ENCODE data around the gene TFIP11.

- TF ChIP-seq POLR2AphosphoS5 (IDR thresholded peaks at IDR 0.05; ENCODE audit: low read depth) (no peak), GABPA (IDR thresholded peaks at IDR 0.05; ENCODE audit: low read depth) (no peak), SPI1 (IDR thresholded peaks at IDR 0.05; ENCODE audit: borderline replicate concordance, low read depth) (no peak)
- TF ChIP-seq, protein P1, sequence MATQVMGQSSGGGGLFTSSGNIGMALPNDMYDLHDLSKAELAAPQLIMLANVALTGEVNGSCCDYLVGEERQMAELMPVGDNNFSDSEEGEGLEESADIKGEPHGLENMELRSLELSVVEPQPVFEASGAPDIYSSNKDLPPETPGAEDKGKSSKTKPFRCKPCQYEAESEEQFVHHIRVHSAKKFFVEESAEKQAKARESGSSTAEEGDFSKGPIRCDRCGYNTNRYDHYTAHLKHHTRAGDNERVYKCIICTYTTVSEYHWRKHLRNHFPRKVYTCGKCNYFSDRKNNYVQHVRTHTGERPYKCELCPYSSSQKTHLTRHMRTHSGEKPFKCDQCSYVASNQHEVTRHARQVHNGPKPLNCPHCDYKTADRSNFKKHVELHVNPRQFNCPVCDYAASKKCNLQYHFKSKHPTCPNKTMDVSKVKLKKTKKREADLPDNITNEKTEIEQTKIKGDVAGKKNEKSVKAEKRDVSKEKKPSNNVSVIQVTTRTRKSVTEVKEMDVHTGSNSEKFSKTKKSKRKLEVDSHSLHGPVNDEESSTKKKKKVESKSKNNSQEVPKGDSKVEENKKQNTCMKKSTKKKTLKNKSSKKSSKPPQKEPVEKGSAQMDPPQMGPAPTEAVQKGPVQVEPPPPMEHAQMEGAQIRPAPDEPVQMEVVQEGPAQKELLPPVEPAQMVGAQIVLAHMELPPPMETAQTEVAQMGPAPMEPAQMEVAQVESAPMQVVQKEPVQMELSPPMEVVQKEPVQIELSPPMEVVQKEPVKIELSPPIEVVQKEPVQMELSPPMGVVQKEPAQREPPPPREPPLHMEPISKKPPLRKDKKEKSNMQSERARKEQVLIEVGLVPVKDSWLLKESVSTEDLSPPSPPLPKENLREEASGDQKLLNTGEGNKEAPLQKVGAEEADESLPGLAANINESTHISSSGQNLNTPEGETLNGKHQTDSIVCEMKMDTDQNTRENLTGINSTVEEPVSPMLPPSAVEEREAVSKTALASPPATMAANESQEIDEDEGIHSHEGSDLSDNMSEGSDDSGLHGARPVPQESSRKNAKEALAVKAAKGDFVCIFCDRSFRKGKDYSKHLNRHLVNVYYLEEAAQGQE (IDR thresholded peaks at IDR 0.05; ENCODE audit: insufficient replicate concordance, low read depth), result no peak
- TF ChIP-seq, protein P2, sequence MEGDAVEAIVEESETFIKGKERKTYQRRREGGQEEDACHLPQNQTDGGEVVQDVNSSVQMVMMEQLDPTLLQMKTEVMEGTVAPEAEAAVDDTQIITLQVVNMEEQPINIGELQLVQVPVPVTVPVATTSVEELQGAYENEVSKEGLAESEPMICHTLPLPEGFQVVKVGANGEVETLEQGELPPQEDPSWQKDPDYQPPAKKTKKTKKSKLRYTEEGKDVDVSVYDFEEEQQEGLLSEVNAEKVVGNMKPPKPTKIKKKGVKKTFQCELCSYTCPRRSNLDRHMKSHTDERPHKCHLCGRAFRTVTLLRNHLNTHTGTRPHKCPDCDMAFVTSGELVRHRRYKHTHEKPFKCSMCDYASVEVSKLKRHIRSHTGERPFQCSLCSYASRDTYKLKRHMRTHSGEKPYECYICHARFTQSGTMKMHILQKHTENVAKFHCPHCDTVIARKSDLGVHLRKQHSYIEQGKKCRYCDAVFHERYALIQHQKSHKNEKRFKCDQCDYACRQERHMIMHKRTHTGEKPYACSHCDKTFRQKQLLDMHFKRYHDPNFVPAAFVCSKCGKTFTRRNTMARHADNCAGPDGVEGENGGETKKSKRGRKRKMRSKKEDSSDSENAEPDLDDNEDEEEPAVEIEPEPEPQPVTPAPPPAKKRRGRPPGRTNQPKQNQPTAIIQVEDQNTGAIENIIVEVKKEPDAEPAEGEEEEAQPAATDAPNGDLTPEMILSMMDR (IDR thresholded peaks at IDR 0.05; ENCODE audit: insufficient read depth, low read length), result no peak
Measured at GRCh38 chr22:26558248-26558895, 46.1 kb upstream of the TFIP11 start.

All from HL-60 (cell line).